Bronchial smooth muscle cell (primary cell): Measurements from ENCODE around the gene NPFF. TPM values are rescaled to one million over a fixed set of nuclear protein-coding genes. Genes with fewer than 3 reads are reported as not detected.

Source experiments
- total RNA-seq: library from RNA; depleted of rRNA; stranded (reverse); fragments of >200 nt; gene quantifications from 2 replicates; pipeline ENCODE4 v1.2.1, GENCODE V29; 2014

Gene NPFF, protein sequence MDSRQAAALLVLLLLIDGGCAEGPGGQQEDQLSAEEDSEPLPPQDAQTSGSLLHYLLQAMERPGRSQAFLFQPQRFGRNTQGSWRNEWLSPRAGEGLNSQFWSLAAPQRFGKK
- not detected in 2 replicates for total RNA-seq

DNA sequence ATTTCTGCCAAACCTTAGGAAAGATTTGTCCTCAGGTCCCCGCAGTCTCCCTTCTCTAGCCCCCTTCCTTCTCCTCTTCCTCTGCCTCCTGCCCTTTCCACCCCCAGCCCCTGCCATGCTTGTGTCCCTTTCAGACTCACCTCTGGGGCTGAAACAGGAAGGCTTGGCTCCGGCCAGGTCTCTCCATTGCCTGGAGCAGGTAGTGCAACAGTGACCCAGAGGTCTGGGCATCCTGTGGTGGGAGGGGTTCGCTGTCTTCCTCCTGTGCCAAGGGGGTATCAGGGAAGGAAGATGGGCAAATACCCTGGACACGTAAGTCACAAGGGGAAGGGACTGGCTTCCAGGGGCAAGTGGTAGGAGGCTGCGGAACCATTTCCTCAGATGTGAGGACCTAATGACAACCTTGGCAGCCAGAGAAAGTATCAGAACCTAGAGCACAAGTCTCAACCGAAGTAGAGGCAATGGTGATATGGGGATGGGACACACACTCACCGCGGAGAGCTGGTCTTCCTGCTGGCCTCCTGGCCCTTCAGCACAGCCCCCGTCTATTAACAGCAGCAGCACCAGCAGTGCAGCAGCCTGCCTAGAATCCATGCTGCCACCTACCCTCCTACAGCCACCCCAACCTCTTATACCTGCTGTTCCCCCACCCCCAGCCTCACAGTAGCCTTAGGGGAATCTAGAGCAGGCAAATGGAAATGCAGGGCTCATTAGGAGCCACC lies at the start of gene NPFF:
Gene NPFF (minus strand): TSS at position 604 of the 722 bp plus-strand sequence. CDS start 10 bp downstream, at position 594.

DNA sequence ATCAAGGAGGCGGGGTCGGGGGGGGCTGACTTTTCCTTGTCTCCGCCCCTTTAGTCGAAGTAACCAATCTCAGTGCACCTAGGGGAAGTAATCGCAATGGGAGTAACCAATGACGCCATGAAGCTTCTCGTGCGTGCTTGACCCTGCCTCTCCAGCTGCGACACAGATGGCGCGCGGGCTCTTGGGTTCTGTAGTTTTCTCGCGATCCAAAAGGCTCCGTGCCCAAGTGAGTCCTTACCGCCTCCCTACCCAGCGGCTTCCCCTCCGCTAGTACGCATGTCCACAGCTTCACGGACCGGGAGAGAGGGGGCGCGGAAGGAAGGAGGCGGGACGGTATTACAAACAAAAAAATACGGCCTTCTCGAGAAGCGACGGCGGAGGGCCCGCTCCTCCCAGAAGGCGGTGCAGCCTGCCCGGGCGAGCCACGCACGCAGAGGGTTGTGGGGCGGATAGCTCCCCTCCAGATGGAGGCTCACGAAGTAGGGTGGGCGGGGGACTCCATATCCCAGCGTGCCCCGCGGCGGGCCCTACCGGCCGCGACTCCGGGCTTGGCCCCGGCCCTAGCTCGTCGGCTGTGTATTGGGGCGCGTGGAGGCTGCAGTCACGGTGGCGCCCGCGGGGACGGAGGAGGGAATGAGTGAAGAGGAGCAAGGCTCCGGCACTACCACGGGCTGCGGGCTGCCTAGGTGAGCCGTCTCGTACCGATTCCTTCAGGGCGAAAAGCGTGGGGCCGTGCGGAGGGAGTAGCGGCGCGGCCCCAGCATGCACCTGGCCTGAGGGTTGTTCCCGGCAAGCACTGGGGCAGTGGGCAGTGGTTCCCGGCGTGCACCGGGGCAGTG lies 6.3 kb downstream of the NPFF start, which contains the start of gene TARBP2:
Gene TARBP2 (plus strand): TSS at position 508 of the 839 bp plus-strand sequence. CDS start 126 bp downstream, at position 634.

DNA sequence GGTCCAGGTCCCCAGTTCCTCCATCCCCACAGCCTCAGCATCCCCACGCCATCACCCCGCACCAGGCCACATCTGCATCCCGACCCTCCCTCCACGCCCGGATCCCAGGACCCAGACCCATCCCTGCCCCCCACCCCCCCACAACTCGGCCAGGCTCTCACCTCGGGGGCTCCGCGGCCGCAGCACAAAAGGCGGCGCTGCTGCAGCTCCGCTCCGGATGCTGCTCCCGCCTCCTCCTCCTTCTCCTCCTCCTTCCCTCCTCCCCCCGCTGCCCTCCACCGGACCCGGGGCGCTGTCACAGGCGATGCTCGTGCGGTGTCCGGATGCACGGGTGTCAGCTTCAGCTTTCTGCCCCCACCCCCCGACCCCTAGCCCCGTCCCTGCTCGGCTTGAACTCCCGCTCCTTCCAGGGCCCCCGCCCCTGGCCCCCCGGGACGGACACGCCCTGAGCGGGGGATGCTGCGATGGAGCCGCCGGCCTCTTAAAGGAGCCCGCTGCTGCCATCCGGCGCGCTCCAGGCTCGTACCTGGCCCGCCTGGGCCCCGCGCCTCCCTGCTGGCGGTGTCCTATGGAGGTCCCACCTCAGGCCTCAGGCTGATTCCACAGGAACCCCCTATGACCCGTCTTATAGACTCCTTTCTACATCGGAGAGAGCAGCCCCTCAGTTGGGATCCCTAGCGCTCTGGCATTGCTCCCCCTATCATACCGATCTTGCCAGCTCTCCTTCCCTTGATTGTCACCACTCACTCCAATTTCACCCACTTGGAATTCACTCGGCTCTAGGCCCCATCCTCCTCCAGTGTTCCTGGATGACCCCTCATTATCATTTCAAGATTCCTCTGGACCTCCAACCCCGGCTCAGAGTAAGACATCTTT lies 7.8 kb downstream of the NPFF start, which contains the start of gene MAP3K12:
Gene MAP3K12 (minus strand): TSS at position 193 of the 876 bp plus-strand sequence. CDS start 12,067 bp downstream, outside the sequence.

Other genes with a start within 250 kb of the NPFF start
- 0.86 and 1.9 TPM in 2 replicates for gene ESPL1, start 239.2 kb downstream of the NPFF start, total RNA-seq
- gene PFDN5, start 211.9 kb downstream of the NPFF start, total RNA-seq, result 1,042 and 1,327 TPM in 2 replicates
- gene MYG1, start 207.8 kb downstream of the NPFF start, total RNA-seq, result 50.8 and 56.3 TPM in 2 replicates
- 37.8 and 39.4 TPM in 2 replicates for gene AAAS, start 185.9 kb downstream of the NPFF start, total RNA-seq
- not detected in 2 replicates for gene SP7, start 171.1 kb downstream of the NPFF start, total RNA-seq
- 19.4 and 23.3 TPM in 2 replicates for gene SP1, start 127.3 kb downstream of the NPFF start, total RNA-seq
- not detected in 2 replicates for gene AMHR2, start 83.6 kb downstream of the NPFF start, total RNA-seq
- gene PRR13, start 65.8 kb downstream of the NPFF start, total RNA-seq, result 14.6 and 27.1 TPM in 2 replicates
- gene PCBP2, start 55.4 kb downstream of the NPFF start, total RNA-seq, result 221 and 306 TPM in 2 replicates
- 43.6 and 47.6 TPM in 2 replicates for gene MAP3K12, start 8.0 kb downstream of the NPFF start, total RNA-seq
- 32.4 and 33.4 TPM in 2 replicates for gene TARBP2, start 6.2 kb downstream of the NPFF start, total RNA-seq
- 9.8 and 10.6 TPM in 2 replicates for gene ATF7, start 118.9 kb upstream of the NPFF start, total RNA-seq
- gene ATP5MC2, start 168.6 kb upstream of the NPFF start, total RNA-seq, result 128 and 130 TPM in 2 replicates
- gene CALCOCO1, start 220.0 kb upstream of the NPFF start, total RNA-seq, result 148 and 205 TPM in 2 replicates
- not detected in 2 replicates for gene CISTR, start 244.5 kb upstream of the NPFF start, total RNA-seq